H1 (cell line): ENCODE data around the gene AIFM1. TPM values are rescaled to one million over a fixed set of nuclear protein-coding genes. Genes with fewer than 3 reads are reported as not detected.

ENCODE experiments used
- CTCF ChIA-PET: fragments of 300-600 bp; sonication (Branson Sonifier 250); formaldehyde crosslinking; loops from one replicate; lab custom pipeline; 2021; ENCODE audit not compliant: partially characterized antibody; lab: Charles Lee
- POLR2A ChIA-PET: fragments of 300-600 bp; sonication (Branson Sonifier 250); formaldehyde crosslinking; loops from one replicate; lab custom pipeline; 2021; ENCODE audit warnings: inconsistent platforms; ENCODE audit not compliant: partially characterized antibody; lab: Charles Lee
- DNase-seq, 2 experiments: peaks; one replicate each; pipeline versions ENCODE4 v3.0.0 to v3.0.0-alpha.2; 2010 to 2022; ENCODE audit warnings: low spot score in 2 of 2, low read depth in 1 of 2, mixed read lengths in 1 of 2
- FAIRE-seq: peaks from 2 replicates; lab custom pipeline; 2011; peaks lifted over from hg19 to GRCh38; lab: Jason Lieb, UNC
- H2AFZ ChIP-seq: 2 replicates; pipeline ENCODE4 v1.8.1; 2012; ENCODE audit warnings: low read length, inconsistent platforms
- H2AK5ac ChIP-seq: 2 replicates; pipeline ENCODE4 v1.6.1; 2013; ENCODE audit warnings: low read depth, low read length
- H2BK120ac ChIP-seq: replicated peaks from 2 replicates; pipeline ENCODE3; 2013; ENCODE audit warnings: low read depth, low read length, inconsistent platforms
- H2BK12ac ChIP-seq: 2 replicates; pipeline ENCODE4 v1.6.1; 2013; ENCODE audit warnings: low read depth, low read length
- H2BK15ac ChIP-seq: 2 replicates; pipeline ENCODE4 v1.6.1; 2013; ENCODE audit warnings: low read length
- H2BK20ac ChIP-seq: 2 replicates; pipeline ENCODE4 v1.6.1; 2013; ENCODE audit warnings: low read length
- H2BK5ac ChIP-seq: 2 replicates; pipeline ENCODE4 v1.6.1; 2013; ENCODE audit warnings: low read depth, low read length
- H3K14ac ChIP-seq: 2 replicates; pipeline ENCODE4 v1.6.1; 2013; ENCODE audit warnings: inconsistent platforms; ENCODE audit not compliant: insufficient read length
- H3K18ac ChIP-seq: 2 replicates; pipeline ENCODE4 v1.6.1; 2013; ENCODE audit warnings: low read length; ENCODE audit errors: extremely low read depth
- H3K23ac ChIP-seq: 2 replicates; pipeline ENCODE4 v1.6.1; 2013; ENCODE audit warnings: inconsistent platforms; ENCODE audit not compliant: insufficient read length
- H3K23me2 ChIP-seq: 2 replicates; pipeline ENCODE4 v1.6.1; 2013; ENCODE audit warnings: low read depth, low read length
- H3K27ac ChIP-seq: 2 replicates; pipeline ENCODE4 v1.6.1; 2011; ENCODE audit warnings: low read depth, low read length, inconsistent platforms
- H3K27me3 ChIP-seq, 4 experiments: replicated peaks in 1 of 4; 1 replicate in 1 of 4; 2 replicates in 3 of 4; pipeline versions ENCODE4 v1.6.1 to v1.8.1; 2011 to 2013; ENCODE audit warnings: low read length in 3 of 4, mild to moderate bottlenecking in 3 of 4, inconsistent platforms in 2 of 4, mixed read lengths in 2 of 4, moderate library complexity in 1 of 4; ENCODE audit not compliant: control insufficient read depth in 3 of 4, insufficient read depth in 3 of 4; ENCODE audit errors: extremely low read depth in 1 of 4
- H3K36me3 ChIP-seq, 4 experiments: 2 replicates each; pipeline versions ENCODE4 v1.6.1 to v1.8.1; 2011 to 2013; ENCODE audit warnings: mild to moderate bottlenecking in 4 of 4, low read length in 3 of 4, moderate library complexity in 2 of 4, control low read depth in 1 of 4, inconsistent platforms in 1 of 4; ENCODE audit not compliant: insufficient read depth in 4 of 4, control insufficient read depth in 2 of 4
- H3K4ac ChIP-seq: replicated peaks from 2 replicates; pipeline ENCODE3; 2013; ENCODE audit warnings: low read length, low read depth, mixed read lengths, inconsistent platforms; ENCODE audit not compliant: insufficient read length
- H3K4me1 ChIP-seq, 4 experiments: replicated peaks in 1 of 4; 1 replicate in 1 of 4; 2 replicates in 3 of 4; pipeline versions ENCODE4 v1.6.1 to v1.8.1; 2011 to 2013; ENCODE audit warnings: low read length in 3 of 4, inconsistent platforms in 2 of 4, mixed read lengths in 1 of 4; ENCODE audit not compliant: insufficient read depth in 4 of 4, control insufficient read depth in 3 of 4
- H3K4me2 ChIP-seq, 2 experiments: 2 replicates each; pipeline versions ENCODE4 v1.6.1 to v1.8.1; 2011 to 2013; ENCODE audit warnings: low read depth in 2 of 2, low read length in 2 of 2, control low read depth in 1 of 2, inconsistent platforms in 1 of 2, mild to moderate bottlenecking in 1 of 2; ENCODE audit not compliant: insufficient read depth in 1 of 2
- H3K4me3 ChIP-seq, 4 experiments: fragments of 200-600, 300-600 bp in 1 of 4; sonication (generic), shearing (Covaris generic), sonication (Bioruptor Twin) in 1 of 4; 2 replicates each; pipeline versions ENCODE4 v1.5.1 to v1.8.1; 2011 to 2016; ENCODE audit warnings: low read length in 4 of 4, low read depth in 3 of 4, control low read depth in 2 of 4, inconsistent platforms in 2 of 4, mild to moderate bottlenecking in 2 of 4, mixed read lengths in 1 of 4, moderate library complexity in 1 of 4; ENCODE audit not compliant: insufficient read depth in 2 of 4; ENCODE audit errors: extremely low read depth in 1 of 4
- H3K56ac ChIP-seq: replicated peaks from 2 replicates; pipeline ENCODE3; 2013; ENCODE audit warnings: low read depth, mild to moderate bottlenecking, mixed read lengths, low read length, inconsistent platforms; ENCODE audit not compliant: insufficient read length
- H3K79me1 ChIP-seq: 2 replicates; pipeline ENCODE4 v1.6.1; 2013; ENCODE audit warnings: low read depth, low read length, control low read depth
- H3K79me2 ChIP-seq, 2 experiments: 2 replicates each; pipeline versions ENCODE4 v1.6.1 to v1.8.1; 2012 to 2013; ENCODE audit warnings: low read length in 2 of 2, mild to moderate bottlenecking in 2 of 2, inconsistent platforms in 1 of 2; ENCODE audit not compliant: insufficient read depth in 2 of 2, control insufficient read depth in 1 of 2
- H3K9ac ChIP-seq, 4 experiments: replicated peaks in 1 of 4; 1 replicate in 1 of 4; 2 replicates in 3 of 4; pipeline versions ENCODE4 v1.6.1 to v1.8.1; 2011 to 2013; ENCODE audit warnings: low read depth in 3 of 4, low read length in 3 of 4, control low read depth in 2 of 4, mild to moderate bottlenecking in 2 of 4, moderate library complexity in 2 of 4, inconsistent platforms in 1 of 4; ENCODE audit errors: extremely low read depth in 1 of 4
- H3K9me3 ChIP-seq, 2 experiments: 2 replicates each; pipeline versions ENCODE4 v1.6.1 to v1.8.1; 2012 to 2013; ENCODE audit warnings: mild to moderate bottlenecking in 2 of 2, moderate library complexity in 2 of 2, control low read depth in 1 of 2, inconsistent platforms in 1 of 2, low read depth in 1 of 2, low read length in 1 of 2, mixed read lengths in 1 of 2; ENCODE audit not compliant: insufficient read depth in 2 of 2
- H4K20me1 ChIP-seq, 2 experiments: replicated peaks in 1 of 2; 2 replicates each; pipeline versions ENCODE3 to v1.8.1; 2011 to 2013; ENCODE audit warnings: inconsistent platforms in 2 of 2, low read length in 2 of 2, mild to moderate bottlenecking in 1 of 2; ENCODE audit not compliant: insufficient read depth in 2 of 2, control insufficient read depth in 1 of 2
- H4K5ac ChIP-seq: 2 replicates; pipeline ENCODE4 v1.6.1; 2013; ENCODE audit warnings: low read length, low read depth, mixed read lengths, inconsistent platforms; ENCODE audit not compliant: insufficient read length
- H4K8ac ChIP-seq: 2 replicates; pipeline ENCODE4 v1.8.0; 2013; ENCODE audit warnings: mild to moderate bottlenecking, moderate library complexity, low read length, inconsistent platforms; ENCODE audit not compliant: insufficient read depth; ENCODE audit errors: extremely low read depth
- H4K91ac ChIP-seq: replicated peaks from 2 replicates; pipeline ENCODE3; 2013; ENCODE audit warnings: low read length, mixed read lengths, inconsistent platforms; ENCODE audit not compliant: insufficient read length
- ASH2L ChIP-seq: fragments of 200-600, 300-600 bp; sonication (generic); IDR thresholded peaks from one replicate; pipeline ENCODE4 v1.7.1; 2017; ENCODE audit warnings: low read length
- CHD1 ChIP-seq: IDR thresholded peaks from 2 replicates; pipeline ENCODE4 v1.6.1; 2012; ENCODE audit warnings: low read depth, low read length, improper control_type of control experiment
- CREB1 ChIP-seq: IDR thresholded peaks from 2 replicates; pipeline ENCODE4 v1.6.1; 2012; ENCODE audit warnings: inconsistent platforms
- CTBP2 ChIP-seq: IDR thresholded peaks from 2 replicates; pipeline ENCODE4 v1.7.0; 2011; ENCODE audit warnings: borderline replicate concordance, mild to moderate bottlenecking, moderate library complexity, mixed read lengths, low read length; ENCODE audit not compliant: insufficient read depth, insufficient read length
- KDM5A ChIP-seq: fragments of 200-600 bp; IDR thresholded peaks from 2 replicates; pipeline ENCODE4 v1.7.1; 2012; ENCODE audit warnings: mild to moderate bottlenecking, low read length, inconsistent platforms, mixed read lengths
- PHF8 ChIP-seq: fragments of 200-600 bp; sonication (generic); conservative IDR thresholded peaks from 2 replicates; pipeline ENCODE4 v1.7.1; 2012; ENCODE audit warnings: low read depth, mild to moderate bottlenecking, inconsistent platforms, low read length, moderate library complexity
- RBBP5 ChIP-seq: IDR thresholded peaks from 2 replicates; pipeline ENCODE4 v1.7.1; 2012; ENCODE audit warnings: low read depth, mild to moderate bottlenecking, inconsistent platforms, low read length, moderate library complexity, borderline replicate concordance
- RNF2 ChIP-seq: fragments of 200-900, 300-1000 bp; sonication (generic); IDR thresholded peaks from 2 replicates; pipeline ENCODE4 v1.7.1; 2016; ENCODE audit warnings: borderline replicate concordance, low read depth, mild to moderate bottlenecking, antibody characterized with exemption, low read length; ENCODE audit not compliant: poor library complexity, severe bottlenecking; ENCODE audit errors: missing control alignments
- WGBS, 2 experiments: shearing (Covaris generic) in 1 of 2; methylation state at CpG; one replicate each; pipeline versions ENCODE4 v1.1.6 to v1.1.7; 2013 to 2015; ENCODE audit warnings: low lambda C conversion rate in 2 of 2, mixed read lengths in 2 of 2, inconsistent platforms in 1 of 2, low coverage in 1 of 2, missing lambda C conversion rate in 1 of 2; ENCODE audit not compliant: insufficient replicate concordance in 2 of 2, insufficient coverage in 1 of 2, insufficient read length in 1 of 2; ENCODE audit errors: extremely low coverage in 1 of 2, missing lambda C conversion rate in 1 of 2; 5-methylcytosine and 5-hydroxymethylcytosine counted together
- polyA plus RNA-seq, 7 experiments: library from polyadenylated mRNA; depleted of rRNA in 3 of 7; stranded (reverse) in 5 of 7; unstranded in 2 of 7; fragments of >200 nt in 5 of 7; fragments of 200-250 nt in 2 of 7; gene quantifications; 1 replicate in 5 of 7; 2 replicates in 1 of 7; 4 replicates in 1 of 7; pipeline versions ENCODE4 v1.2.1 to v1.2.3, GENCODE V29; 2011 to 2013; ENCODE audit warnings: missing spikeins in 2 of 7, mixed read lengths in 2 of 7
- total RNA-seq: library from RNA; stranded (reverse); fragmentation: NEBNext Ultra II Directional; extraction: Animal tissue kit (Norgen Biotek cat#: 25700); gene quantifications from 2 replicates; pipeline ENCODE4 v1.2.1, GENCODE V29; 2021
- TF ChIP-seq, protein P1 (sequence below): IDR thresholded peaks from 2 replicates; pipeline ENCODE4 v1.6.1; 2011; ENCODE audit warnings: low read length, improper control_type of control experiment

The AIFM1 gene
- total and polyA plus RNA-seq, 2 of the 8 experiments (the other 6 are each of a cell fraction or from before 2014, with no cell fraction given) = 34.1 to 55.4 TPM

DNA sequence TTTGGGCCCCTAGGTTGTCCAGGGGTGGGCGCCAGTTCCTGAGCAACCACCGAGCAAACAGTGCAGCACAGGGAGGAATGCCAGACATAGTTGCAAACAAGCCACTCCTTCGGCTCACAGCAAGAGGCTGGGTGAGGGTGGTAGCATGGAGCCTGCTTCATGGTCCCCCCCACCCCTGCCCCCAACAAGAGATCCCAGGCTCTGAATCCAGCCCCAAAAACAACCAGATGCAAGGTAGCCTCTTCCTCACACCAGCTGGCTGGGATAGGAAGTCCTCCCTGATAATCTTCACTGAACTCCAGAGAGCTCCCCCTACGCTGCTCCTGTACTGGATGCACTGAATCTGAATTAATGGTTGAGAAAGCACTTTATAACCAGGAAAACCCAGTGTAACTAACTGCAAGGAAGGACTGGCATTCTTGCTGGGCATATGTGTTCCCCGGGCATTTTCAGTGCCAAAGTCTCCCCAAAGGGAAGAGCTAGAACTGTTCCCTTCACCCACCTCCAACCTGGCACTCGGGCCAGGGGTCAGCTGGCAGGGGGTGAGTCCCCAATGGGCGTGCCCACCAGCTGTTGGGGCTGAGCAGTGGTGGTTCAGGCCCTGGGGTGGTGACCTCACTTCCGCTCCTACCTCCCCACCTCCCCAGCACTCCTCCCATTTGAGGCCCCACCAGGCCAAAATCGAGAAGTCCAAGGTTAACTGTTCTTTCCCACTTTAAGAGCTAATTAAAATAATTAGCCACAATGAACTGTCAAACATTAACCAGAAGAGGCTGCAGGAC lies 56.8 kb downstream of the AIFM1 start:
- POLR2A ChIA-PET = no interaction called here
- no peak for DNase-seq
- no peak overlapping the region for H3K9ac ChIP-seq
- TF ChIP-seq ASH2L = no peak
- no peak for TF ChIP-seq RNF2
- no peak for TF ChIP-seq CREB1
- TF ChIP-seq KDM5A = no peak
- TF ChIP-seq RBBP5 = no peak
- no peak for TF ChIP-seq PHF8
- TF ChIP-seq, protein P1, sequence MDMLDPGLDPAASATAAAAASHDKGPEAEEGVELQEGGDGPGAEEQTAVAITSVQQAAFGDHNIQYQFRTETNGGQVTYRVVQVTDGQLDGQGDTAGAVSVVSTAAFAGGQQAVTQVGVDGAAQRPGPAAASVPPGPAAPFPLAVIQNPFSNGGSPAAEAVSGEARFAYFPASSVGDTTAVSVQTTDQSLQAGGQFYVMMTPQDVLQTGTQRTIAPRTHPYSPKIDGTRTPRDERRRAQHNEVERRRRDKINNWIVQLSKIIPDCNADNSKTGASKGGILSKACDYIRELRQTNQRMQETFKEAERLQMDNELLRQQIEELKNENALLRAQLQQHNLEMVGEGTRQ = no peak
- TF ChIP-seq CHD1 = no peak
- TF ChIP-seq CTBP2 = no peak

More for the DNA sequence above, 56.8 kb downstream of the AIFM1 start:
- Histone ChIP-seq H3K27ac (no peak overlapping the region), H4K8ac (no peak overlapping the region), H2AFZ (no peak overlapping the region), H2BK120ac (no peak overlapping the region), H3K79me1 (no peaks in the 10 kb centered on the region), H3K27me3 (peaks cover 20 to 37% (median 32%) of the 10 kb centered on the region in 4 experiments), H3K4me2 (peak overlapping the region; percentile 61 to 82; a peak in 3 of 4 replicates), H3K14ac (no peak overlapping the region), H2BK20ac (no peak overlapping the region), H4K20me1 (peaks cover 0 to 4% of the 10 kb centered on the region in 2 experiments), H3K4me3 (peak overlapping the region in 2 of 4 experiments; percentile 10 to 58; a peak in 2 of 8 replicates), H3K56ac (no peak overlapping the region), H3K79me2 (no peaks in the 10 kb centered on the region), H4K5ac (no peak overlapping the region), H3K23ac (no peak overlapping the region), H3K4ac (no peak overlapping the region), H3K4me1 (peaks cover 0 to 15% (median 0%) of the 10 kb centered on the region in 4 experiments; a peak in 3 of 7 replicates), H3K36me3 (peaks cover 0 to 3% (median 0%) of the 10 kb centered on the region in 4 experiments; a peak in 1 of 8 replicates), H2BK12ac (no peak overlapping the region), H2BK5ac (no peak overlapping the region), H4K91ac (no peak overlapping the region), H2BK15ac (no peak overlapping the region), H3K9me3 (no peaks in the 10 kb centered on the region), H2AK5ac (no peak overlapping the region), H3K23me2 (peaks cover 2% of the 10 kb centered on the region; the same call in 1 of the 2 replicates), H3K18ac (no peak overlapping the region; the same call in 1 of the 2 replicates)
- no peak for FAIRE-seq
- WGBS, 2 experiments = 54% methylated on average over 3 of the region's 9 CpGs; no CpG with 5 or more reads in 1 of the 2 experiments
- CTCF ChIA-PET = interaction anchor here (0.6 to 2.8 kb wide), 10 partner anchors 11 to 285 kb away, joined by 3 to 12 read pairs (median 4); no protein-coding TSS in a partner anchor
